Mesendoderm (in vitro differentiated cells): Measurements from ENCODE around the gene ORAI1. TPM values are rescaled to one million over a fixed set of nuclear protein-coding genes. Genes with fewer than 3 reads are reported as not detected.

ENCODE experiments used
- DNase-seq: peaks from one replicate; pipeline ENCODE4 v3.0.0; 2013
- H2AK5ac ChIP-seq: 2 replicates; pipeline ENCODE4 v1.6.1; 2013; ENCODE audit warnings: low read length, inconsistent platforms
- H2BK120ac ChIP-seq: 2 replicates; pipeline ENCODE4 v1.6.1; 2013; ENCODE audit warnings: low read depth, mild to moderate bottlenecking, low read length, moderate library complexity, mixed read lengths
- H2BK15ac ChIP-seq: replicated peaks from 2 replicates; pipeline ENCODE4 v1.6.1; 2013; ENCODE audit warnings: low read depth, mild to moderate bottlenecking, moderate library complexity
- H2BK5ac ChIP-seq: 2 replicates; pipeline ENCODE4 v1.6.1; 2013; ENCODE audit warnings: low read length, inconsistent platforms
- H3K18ac ChIP-seq: 2 replicates; pipeline ENCODE4 v1.6.1; 2013; ENCODE audit warnings: mild to moderate bottlenecking, low read length, mixed read lengths
- H3K23ac ChIP-seq: one replicate; pipeline ENCODE4 v1.6.1; 2013; ENCODE audit warnings: low read length
- H3K27ac ChIP-seq: 2 replicates; pipeline ENCODE4 v1.5.1; 2013; ENCODE audit warnings: low read depth, mild to moderate bottlenecking, inconsistent platforms, low read length, moderate library complexity
- H3K27me3 ChIP-seq: 2 replicates; pipeline ENCODE4 v1.6.1; 2013; ENCODE audit warnings: low read length, control low read depth, mild to moderate bottlenecking, inconsistent platforms; ENCODE audit not compliant: insufficient read depth, poor library complexity
- H3K36me3 ChIP-seq: 2 replicates; pipeline ENCODE4 v1.6.1; 2013; ENCODE audit warnings: low read length, inconsistent platforms; ENCODE audit not compliant: control insufficient read depth, insufficient read depth
- H3K4ac ChIP-seq: one replicate; pipeline ENCODE4 v1.6.1; 2013; ENCODE audit warnings: low read depth, mild to moderate bottlenecking, low read length, moderate library complexity
- H3K4me1 ChIP-seq: 2 replicates; pipeline ENCODE4 v1.6.1; 2013; ENCODE audit warnings: low read depth, low read length, inconsistent platforms; ENCODE audit not compliant: control insufficient read depth
- H3K4me2 ChIP-seq: 2 replicates; pipeline ENCODE4 v1.6.1; 2013; ENCODE audit warnings: low read length
- H3K4me3 ChIP-seq: 2 replicates; pipeline ENCODE4 v1.5.1; 2013; ENCODE audit warnings: mild to moderate bottlenecking, low read length
- H3K56ac ChIP-seq: one replicate; pipeline ENCODE4 v1.6.1; 2013; ENCODE audit warnings: low read length
- H3K79me1 ChIP-seq: 2 replicates; pipeline ENCODE4 v1.6.1; 2013; ENCODE audit warnings: low read length, inconsistent platforms
- H3K79me2 ChIP-seq: 2 replicates; pipeline ENCODE4 v1.6.1; 2013; ENCODE audit warnings: mild to moderate bottlenecking, low read length; ENCODE audit not compliant: control insufficient read depth, insufficient read depth
- H3K9ac ChIP-seq: 2 replicates; pipeline ENCODE4 v1.6.1; 2013; ENCODE audit warnings: low read length, inconsistent platforms
- H4K5ac ChIP-seq: one replicate; pipeline ENCODE4 v1.6.1; 2013; ENCODE audit warnings: low read length
- H4K8ac ChIP-seq: one replicate; pipeline ENCODE4 v1.6.1; 2013; ENCODE audit warnings: low read depth, mild to moderate bottlenecking, control low read depth, low read length, moderate library complexity
- WGBS: extraction: QIAGEN DNeasy Blood & Tissue Kit; methylation state at CpG from one replicate; pipeline ENCODE4 v1.1.7; 2013; ENCODE audit warnings: low lambda C conversion rate, missing lambda C conversion rate; ENCODE audit not compliant: insufficient coverage; ENCODE audit errors: extremely low coverage; 5-methylcytosine and 5-hydroxymethylcytosine counted together
- polyA plus RNA-seq, 2 experiments: library from polyadenylated mRNA; stranded (reverse); fragments of 200-250 nt; gene quantifications; one replicate each; pipeline ENCODE4 v1.2.3, GENCODE V29; 2013

Gene ORAI1
- polyA plus RNA-seq (2013, experiment 1 of 2) = 26.1 TPM
- 27.7 TPM for polyA plus RNA-seq (2013, experiment 2 of 2)

- Histone ChIP-seq H3K27me3 (no peaks in the 10 kb centered on the region), H3K36me3 (no peaks in the 10 kb centered on the region), H3K4me3 (peak within 1 kb of the TSS; percentile 65), H2BK15ac (no peak within 1 kb of the TSS), H3K23ac (peak within 1 kb of the TSS; percentile 94), H2BK5ac (peak within 1 kb of the TSS; percentile 31), H3K9ac (peak within 1 kb of the TSS; percentile 81), H3K4me2 (peak within 1 kb of the TSS; percentile 93), H3K79me2 (peaks cover 35% of the 10 kb centered on the region), H4K5ac (no peak within 1 kb of the TSS), H4K8ac (no peak within 1 kb of the TSS), H3K79me1 (peaks cover 15% of the 10 kb centered on the region), H3K18ac (peak within 1 kb of the TSS; percentile 94), H2AK5ac (no peak within 1 kb of the TSS), H3K27ac (peak within 1 kb of the TSS; percentile 94), H3K4ac (peak within 1 kb of the TSS; percentile 73), H3K4me1 (peaks cover 16% of the 10 kb centered on the region), H2BK120ac (peak within 1 kb of the TSS; percentile 37), H3K56ac (peak within 1 kb of the TSS; percentile 97)
- peak; percentile 97 for DNase-seq
- no CpG with 5 or more reads among the region's 92 CpGs for WGBS
Measured at GRCh38 chr12:121626087-121626852, at the start of gene ORAI1. Gene ORAI1 (plus strand): TSS chr12:121626530.

- no peak overlapping the region for H3K4me3 ChIP-seq
Measured at GRCh38 chr12:121576851-121577391, 49.4 kb upstream of the ORAI1 start.

GRCh38 chr12:121577443-121578180 lies 48.7 kb upstream of the ORAI1 start:
- WGBS = no CpG with 5 or more reads among the region's 10 CpGs
- peak overlapping the region; percentile 99 for H3K27ac ChIP-seq
- no peaks in the 10 kb centered on the region for H3K27me3 ChIP-seq
- H2BK120ac ChIP-seq = peak overlapping the region; percentile 83
- peak overlapping the region; percentile 20 for H3K4me3 ChIP-seq
- peak; percentile 70 for DNase-seq
- peak overlapping the region; percentile 94 for H3K56ac ChIP-seq
- peak overlapping the region; percentile 84 for H3K23ac ChIP-seq
- no peak overlapping the region for H4K5ac ChIP-seq
- H2BK15ac ChIP-seq = no peak overlapping the region
- peak overlapping the region; percentile 93 for H2BK5ac ChIP-seq
- peak overlapping the region; percentile 38 for H3K4me2 ChIP-seq
- peak overlapping the region; percentile 78 for H4K8ac ChIP-seq
- peaks cover 33% of the 10 kb centered on the region for H3K79me2 ChIP-seq
- H3K4me1 ChIP-seq = peaks cover 12% of the 10 kb centered on the region
- H3K4ac ChIP-seq = peak overlapping the region; percentile 100
- H3K9ac ChIP-seq = peak overlapping the region; percentile 93
- H3K18ac ChIP-seq = peak overlapping the region; percentile 93
- peaks cover 9% of the 10 kb centered on the region for H3K36me3 ChIP-seq
- H2AK5ac ChIP-seq = peak overlapping the region; percentile 40
- peaks cover 7% of the 10 kb centered on the region for H3K79me1 ChIP-seq

More at GRCh38 chr12:121576851-121577391, 49.4 kb upstream of the ORAI1 start:
- Histone ChIP-seq H2BK15ac (no peak overlapping the region), H2AK5ac (no peak overlapping the region), H3K18ac (peak overlapping the region; percentile 92), H3K27ac (peak overlapping the region; percentile 99), H3K36me3 (peaks cover 9% of the 10 kb centered on the region), H4K5ac (no peak overlapping the region), H2BK5ac (peak overlapping the region; percentile 29), H2BK120ac (no peak overlapping the region), H3K56ac (peak overlapping the region; percentile 94), H3K79me1 (peaks cover 7% of the 10 kb centered on the region), H4K8ac (no peak overlapping the region), H3K4me2 (peak overlapping the region; percentile 38), H3K4me1 (peaks cover 11% of the 10 kb centered on the region), H3K79me2 (peaks cover 33% of the 10 kb centered on the region), H3K4ac (peak overlapping the region; percentile 100), H3K27me3 (no peaks in the 10 kb centered on the region), H3K23ac (peak overlapping the region; percentile 48), H3K9ac (peak overlapping the region; percentile 93)
- no CpG with 5 or more reads among the region's 4 CpGs for WGBS
- DNase-seq = peak; percentile 97

GRCh38 chr12:121578230-121579189 lies 47.8 kb upstream of the ORAI1 start:
- H3K4ac ChIP-seq = peak overlapping the region; percentile 100
- no peak overlapping the region for H4K5ac ChIP-seq
- no CpG with 5 or more reads among the region's 77 CpGs for WGBS
- peak overlapping the region; percentile 93 for H3K18ac ChIP-seq
- peaks cover 9% of the 10 kb centered on the region for H3K36me3 ChIP-seq
- peak; percentile 63 for DNase-seq
- peak overlapping the region; percentile 100 for H2BK120ac ChIP-seq
- peaks cover 12% of the 10 kb centered on the region for H3K4me1 ChIP-seq
- peak overlapping the region; percentile 78 for H4K8ac ChIP-seq
- H3K4me3 ChIP-seq = peak overlapping the region; percentile 71
- H3K79me2 ChIP-seq = peaks cover 33% of the 10 kb centered on the region
- H3K23ac ChIP-seq = peak overlapping the region; percentile 84
- no peaks in the 10 kb centered on the region for H3K27me3 ChIP-seq
- peak overlapping the region; percentile 93 for H3K9ac ChIP-seq
- peak overlapping the region; percentile 99 for H3K27ac ChIP-seq
- H3K79me1 ChIP-seq = peaks cover 7% of the 10 kb centered on the region
- peak overlapping the region; percentile 95 for H2BK5ac ChIP-seq
- H2BK15ac ChIP-seq = peak overlapping the region; percentile 64
- peak overlapping the region; percentile 94 for H3K56ac ChIP-seq
- peak overlapping the region; percentile 68 for H3K4me2 ChIP-seq
- peak overlapping the region; percentile 77 for H2AK5ac ChIP-seq
